Measurements from ENCODE around the gene PPIF.

- TF ChIP-seq POLR2AphosphoS5 (IDR thresholded peaks at IDR 0.05; ENCODE audit: low read depth, low read length) = no peak
- TF ChIP-seq CTCF (IDR thresholded peaks at IDR 0.05) = no peak
- TF ChIP-seq TCF7L2 (IDR thresholded peaks at IDR 0.05; ENCODE audit: low read depth, low read length) = no peak
- no peak for TF ChIP-seq SIN3A (IDR thresholded peaks at IDR 0.05; ENCODE audit: borderline replicate concordance, insufficient read depth, low read depth, low read length)
- TF ChIP-seq REST (IDR thresholded peaks at IDR 0.05; ENCODE audit: insufficient read depth in 1 of 2, low read depth in 2 of 2, low read length in 1 of 2) = no peak
Observed at GRCh38 chr10:79354141-79354540, 6.9 kb downstream of the PPIF start.

All from Panc1 (cell line).